Stimulated activated CD8-positive, alpha-beta memory T cell treated with anti-CD3 and anti-CD28 coated beads, Interleukin-15, amount 100 ng/mL, for 1 hour (primary cell): ENCODE results near the gene SPINK6.

Source experiments
- DNase-seq: peaks from one replicate; pipeline ENCODE4 v3.0.0-alpha.2; 2020; ENCODE audit warnings: low read depth

The SPINK6 gene

DNA sequence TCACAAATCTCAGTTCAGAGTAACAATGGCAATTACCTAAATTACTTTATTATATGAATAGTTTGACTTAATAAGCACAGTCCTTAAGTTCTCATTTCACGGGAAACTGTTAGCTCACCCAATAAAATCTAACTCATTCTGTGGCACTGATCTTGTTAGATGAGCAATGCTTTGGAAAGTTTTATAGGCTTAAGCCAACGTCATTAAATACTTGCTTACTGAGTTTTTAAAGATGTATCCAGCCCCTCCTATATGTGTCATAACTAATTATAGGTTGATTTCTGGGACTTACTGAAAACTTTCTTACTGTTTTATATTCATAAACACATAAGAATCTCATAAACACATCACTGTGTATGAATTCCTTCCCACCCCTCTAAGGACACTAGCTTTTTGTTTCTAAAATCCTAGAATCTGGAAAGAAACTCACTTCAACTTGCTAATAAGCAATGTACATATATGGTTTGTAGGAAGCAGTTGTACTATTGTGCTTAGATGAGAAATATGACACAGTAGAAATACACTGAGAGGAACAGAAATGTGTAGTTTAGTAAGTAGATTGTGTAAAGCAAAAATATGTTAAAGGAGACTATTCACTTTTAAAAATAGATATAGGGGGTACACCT, 21.4 kb downstream of the SPINK6 start:
- no peak for DNase-seq

DNA sequence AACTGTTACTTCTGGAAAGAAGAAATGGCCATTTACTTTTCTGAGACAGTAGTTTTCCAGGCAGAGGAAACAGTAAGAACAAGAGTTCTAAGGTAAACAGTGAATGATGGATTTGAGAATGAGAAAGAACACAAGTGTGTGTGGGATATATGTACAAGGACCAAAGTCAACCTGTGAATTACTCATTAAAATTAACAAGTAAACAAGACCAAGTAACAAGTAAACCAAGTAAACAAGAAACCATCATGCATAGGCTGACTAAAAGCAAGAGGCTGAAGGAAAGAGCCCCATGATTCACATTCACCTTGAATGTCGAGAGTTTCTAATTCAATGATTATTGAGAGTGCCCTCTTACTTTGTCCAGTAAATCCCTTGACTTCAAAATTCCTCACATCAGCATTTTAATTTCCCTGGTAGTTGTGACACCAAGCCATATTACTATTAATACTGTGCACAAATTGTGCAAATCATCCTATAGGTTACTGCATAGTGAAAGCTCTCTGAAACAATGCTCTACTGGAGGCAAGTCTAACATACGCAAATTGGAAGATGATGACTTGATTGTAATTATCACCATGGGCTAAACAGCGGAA, 25.6 kb downstream of the SPINK6 start:
- no peak for DNase-seq

DNA sequence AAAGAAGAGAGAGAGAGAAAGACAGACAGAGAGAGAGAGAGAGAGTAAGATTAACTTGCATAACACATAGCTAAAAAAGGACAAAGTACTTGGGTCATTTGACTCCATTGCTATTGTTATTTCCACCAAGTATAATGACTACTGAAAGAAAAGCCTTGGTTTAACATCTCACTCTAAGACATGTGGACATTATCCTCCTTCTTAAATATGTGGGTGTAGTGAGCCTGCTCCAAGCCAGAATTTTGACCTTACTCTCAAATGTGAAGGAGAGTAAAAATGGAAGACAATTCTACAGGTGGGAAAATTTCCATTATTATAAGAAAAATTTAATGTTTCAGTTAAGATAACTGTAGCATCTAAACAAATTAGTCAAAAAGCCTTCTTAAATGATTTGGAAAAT, 27.0 kb downstream of the SPINK6 start:
- DNase-seq = no peak

DNA sequence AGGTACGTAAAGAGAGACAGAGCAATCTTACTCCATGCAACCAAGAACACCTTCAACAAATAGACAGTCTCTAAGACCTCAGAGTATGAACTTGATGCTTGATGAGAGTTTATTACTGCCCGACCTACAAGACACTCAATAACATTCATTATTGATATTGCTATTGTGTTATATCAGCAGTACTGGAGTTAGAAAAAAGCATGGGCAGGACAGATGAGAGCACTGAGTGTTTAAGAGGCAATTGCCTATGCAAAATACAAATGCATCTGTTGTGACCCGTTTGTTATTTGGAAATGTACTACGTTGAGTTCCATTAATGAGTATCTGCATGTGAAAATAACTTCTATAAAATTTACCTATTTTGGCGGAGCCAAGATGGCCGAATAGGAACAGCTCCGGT, 27.4 kb downstream of the SPINK6 start:
- DNase-seq = no peak

DNA sequence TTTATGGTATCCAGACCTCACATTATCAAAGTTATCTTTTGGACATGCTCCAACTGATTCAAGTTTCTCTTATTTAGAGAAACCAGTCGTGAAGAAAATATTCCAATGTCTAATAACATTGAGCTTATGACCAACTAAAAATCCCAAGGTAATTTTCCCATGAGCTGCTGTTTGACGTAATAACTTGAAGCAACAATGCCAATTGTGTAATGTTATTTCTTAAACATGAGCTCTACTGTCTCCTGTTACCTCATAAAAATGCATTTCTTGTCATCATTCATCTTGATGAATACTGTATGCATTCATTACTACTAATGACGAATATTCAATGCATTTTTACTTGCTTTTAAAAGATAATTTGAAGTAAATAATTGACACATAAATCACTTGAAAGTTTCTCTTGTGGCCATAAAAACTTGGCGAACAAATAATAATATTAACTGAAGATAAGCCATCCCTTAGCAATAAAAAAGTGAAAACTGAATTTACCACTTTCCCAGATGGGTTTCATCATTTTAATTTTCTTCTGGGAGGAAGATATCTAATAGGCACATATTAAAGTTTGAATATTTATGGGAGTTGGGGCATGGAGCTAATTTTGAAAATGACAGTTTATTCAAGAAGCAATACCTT, 35.1 kb downstream of the SPINK6 start:
- no peak for DNase-seq

DNA sequence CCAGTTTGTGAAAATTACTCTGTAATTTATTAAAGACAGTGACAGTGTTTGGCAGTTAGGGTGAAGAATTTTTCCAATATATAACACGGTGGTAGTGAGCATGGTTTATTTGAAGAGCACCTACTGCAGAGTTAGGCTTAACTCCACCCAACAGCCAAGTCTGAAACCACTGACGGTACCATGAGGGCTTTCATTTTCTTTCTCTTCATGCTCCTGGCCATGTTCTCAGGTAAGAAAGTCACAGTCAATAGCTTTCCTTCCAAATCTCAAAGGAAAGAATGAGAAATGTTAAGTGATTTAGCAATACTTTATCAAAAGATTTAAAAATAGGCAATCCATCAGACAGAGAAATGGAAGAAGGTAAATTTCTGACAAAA, 35.6 kb downstream of the SPINK6 start, which contains the start of gene MARCOL:
MARCOL (plus strand) TSS at position 108 of the 377 bp plus-strand sequence; CDS start at position 181, 73 bp downstream.
- no peak for DNase-seq

DNA sequence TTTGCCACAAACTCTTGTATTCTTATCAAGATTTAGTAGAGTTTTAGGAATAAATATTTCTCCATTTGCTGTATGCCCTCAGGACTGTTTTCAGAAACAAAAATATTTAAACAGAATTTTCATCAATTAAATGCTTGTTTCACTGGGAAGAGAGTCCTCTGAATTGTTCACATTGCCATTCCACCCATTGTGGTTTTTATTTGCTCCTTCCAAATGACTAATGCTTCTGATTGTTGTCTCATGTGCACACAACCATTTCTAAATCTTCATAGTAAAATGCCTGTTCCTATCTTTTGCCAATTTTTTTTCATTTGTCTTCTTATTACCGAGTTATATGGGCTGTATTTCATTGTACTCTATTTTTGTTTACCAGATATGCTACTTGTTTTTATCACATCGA, 46.1 kb downstream of the SPINK6 start:
- no peak for DNase-seq

DNA sequence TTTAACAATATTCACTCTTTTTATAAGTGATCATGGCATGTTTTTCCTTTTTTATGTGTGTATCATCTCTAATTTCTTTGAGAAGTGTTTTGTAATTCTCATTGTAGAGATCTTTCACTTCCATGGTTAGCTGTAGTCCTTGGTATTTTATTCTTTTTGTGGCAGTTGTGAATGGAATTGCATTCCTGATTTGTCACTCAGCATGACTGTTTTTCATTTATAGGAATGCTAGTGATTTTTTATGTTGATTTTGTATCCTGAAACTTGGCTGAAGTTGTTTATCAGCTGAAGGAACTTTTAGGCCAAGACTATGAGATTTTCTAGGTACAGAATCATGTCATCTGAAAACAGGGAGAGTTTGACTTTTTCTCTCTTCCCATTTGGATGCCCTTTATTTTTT, 52.6 kb downstream of the SPINK6 start:
- DNase-seq = no peak

DNA sequence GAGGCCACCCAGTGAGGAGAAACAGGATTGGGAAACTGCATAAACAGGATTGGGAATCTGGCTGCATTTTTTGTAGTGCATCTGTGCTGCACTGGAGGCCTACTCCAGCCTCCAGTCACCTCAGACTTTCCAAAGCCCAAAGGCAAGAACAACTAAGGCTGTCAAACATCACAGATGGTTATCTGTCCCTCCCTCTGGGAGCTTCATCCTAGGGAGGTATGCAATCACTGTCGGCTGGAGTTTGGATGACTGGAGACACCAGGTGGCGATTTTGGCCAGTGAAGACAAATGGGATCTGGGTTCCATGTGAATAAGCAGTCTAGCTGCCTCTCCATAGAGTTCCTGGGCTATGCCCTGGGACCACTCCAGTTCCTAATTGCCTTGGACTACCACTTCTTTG, 56.4 kb downstream of the SPINK6 start:
- DNase-seq = no peak

DNA sequence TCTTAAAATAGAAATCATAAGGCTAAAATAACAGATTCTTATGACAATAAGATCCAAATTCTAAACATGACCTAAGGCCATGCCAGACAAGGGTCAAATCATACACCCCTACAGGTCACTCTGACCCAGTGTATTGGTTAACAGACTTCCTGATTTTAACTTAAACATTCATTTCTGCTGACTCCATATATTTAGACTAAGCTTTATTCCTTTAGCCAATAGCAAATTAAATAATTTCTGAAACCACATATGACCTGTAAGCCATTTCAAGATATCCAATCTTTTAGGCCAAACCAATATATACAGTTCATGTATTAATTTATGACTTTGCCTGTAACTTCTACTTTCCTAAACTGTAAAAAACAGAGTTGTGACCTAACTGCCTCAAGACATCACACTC, 58.4 kb downstream of the SPINK6 start:
- DNase-seq = no peak
